Heart left ventricle (tissue), 16 donors: ENCODE measurements around the gene USP17L27. TPM values are rescaled to one million over a fixed set of nuclear protein-coding genes. Genes with fewer than 3 reads are reported as not detected.
A peak's percentile ranks its signal among the peaks of the same experiment; 100 is the strongest.
"Not testable (repeated sequence)": the region's sequence is repeated elsewhere in the genome, so short reads cannot be mapped to it uniquely, and the experiment has no call there.

Experiments used
- ATAC-seq, 4 donors: fragments of 200-7000 bp; cut with Tn5 transposase; one replicate each; pipeline ENCODE4 v1.9.1; 2020 to 2022; ENCODE audit warnings: moderate library complexity in 4 of 4, mild to moderate bottlenecking in 3 of 4, moderate number of reproducible peaks in 1 of 4
- DNase-seq, 5 donors: peaks; one replicate each; pipeline ENCODE4 v3.0.0-alpha.2; 2020
- H3K27ac ChIP-seq, 12 donors: fragments of 200-600 bp; sonication (generic) in 4 of 12; one replicate each; pipeline versions ENCODE4 v1.5.0 to v1.8.0; 2016 to 2022; ENCODE audit warnings: mild to moderate bottlenecking in 2 of 12
- H3K27me3 ChIP-seq, 9 donors: fragments of 200-600 bp; sonication (generic) in 2 of 9; one replicate each; pipeline versions ENCODE4 v1.5.1 to v1.8.0; 2016 to 2022; ENCODE audit warnings: mild to moderate bottlenecking in 3 of 9
- H3K36me3 ChIP-seq, 9 donors: fragments of 200-600 bp; sonication (generic) in 2 of 9; one replicate each; pipeline versions ENCODE4 v1.5.0 to v1.8.0; 2018 to 2022; ENCODE audit warnings: mild to moderate bottlenecking in 2 of 9
- H3K4me1 ChIP-seq, 12 donors: fragments of 200-600 bp; sonication (generic) in 4 of 12; one replicate each; pipeline versions ENCODE4 v1.5.0 to v1.8.0; 2016 to 2022; ENCODE audit warnings: mild to moderate bottlenecking in 3 of 12
- H3K4me3 ChIP-seq, 12 donors: fragments of 200-600 bp; sonication (generic) in 4 of 12; one replicate each; pipeline versions ENCODE4 v1.5.0 to v1.8.0; 2017 to 2022; ENCODE audit warnings: mild to moderate bottlenecking in 9 of 12, moderate library complexity in 4 of 12
- H3K9me3 ChIP-seq, 12 donors: fragments of 200-600 bp; sonication (generic) in 4 of 12; one replicate each; pipeline versions ENCODE4 v1.5.0 to v1.8.0; 2016 to 2022; ENCODE audit warnings: mild to moderate bottlenecking in 1 of 12
- CTCF ChIP-seq, 12 donors: fragments of 200-600 bp; sonication (generic) in 4 of 12; IDR thresholded peaks; one replicate each; pipeline versions ENCODE4 v1.5.0 to v1.8.0; 2018 to 2022; ENCODE audit warnings: antibody characterized with exemption in 12 of 12, mild to moderate bottlenecking in 5 of 12
- POLR2A ChIP-seq, 2 donors: fragments of 450-650 bp; IDR thresholded peaks; one replicate each; pipeline ENCODE4 v1.6.1; 2017; ENCODE audit warnings: antibody characterized with exemption in 2 of 2, mild to moderate bottlenecking in 2 of 2, moderate library complexity in 2 of 2
- WGBS, 4 donors: extraction: QIAGEN DNeasy Blood & Tissue Kit in 2 of 4; methylation state at CpG; one replicate each; pipeline versions ENCODE4 v1.1.5 to v1.1.7; 2013 to 2018; 5-methylcytosine and 5-hydroxymethylcytosine counted together
- intact Hi-C, 10 donors: fragments of 100-400 bp; cut with DNase I; formaldehyde crosslinking; loops; one replicate each; pipeline versions ENCODE4 v1.11.1 to v1.14.2; 2022
- polyA plus RNA-seq, 2 donors: library from polyadenylated mRNA; stranded (reverse); fragments of 200-250 nt; gene quantifications; one replicate each; pipeline ENCODE4 v1.2.3, GENCODE V29; 2013
- total RNA-seq, 9 donors: library from RNA; depleted of rRNA in 2 of 9; stranded (reverse); fragments of >200 nt in 2 of 9; fragmentation: NEBNext Ultra II Directional in 3 of 9; extraction: Animal tissue kit (Norgen Biotek cat#: 25700) in 3 of 9; gene quantifications; one replicate each; pipeline versions ENCODE4 v1.1.0 to v1.2.4, GENCODE V29; 2016 to 2023
- donor health status: ischemic (EF 13 %, LVEDD 7.1; RV severe dilation, severe dysfunction).
- donor health status: healthy with polysubstance abuse.
- donor health status: DM: no; HTN: yes; CAD: no.
- donor health status: DM: no; HTN: no; CAD: no.
- donor health status: ischemic (EF 25% LVEDD 6.9; RV normal size, moderate dysfunction).
- donor health status: ischemic (EF 25% LVEDD 5.7; RV mildly dilated, moderate dysfunction).
- donor health status: healthy.
- donor health status: DM: yes; HTN: yes; CAD: no.
- donor health status: ischemic (EF 35%, LVEDD 5.7; RV mildly dilated, moderate dysfunction).
- donor health status: nonischemic (EF 11% LVEDD 7.7; RV severe dilation, severe dysfunction).
- donor health status: DM: yes; HTN: yes; CAD: no.
- donor health status: PGD.
- donor health status: ischemic (EF 29% LVEDD 5.4; RV normal size, mild dysfunction).
- donor health status: nonischemic (EF 23%, LVEDD 6.1; RV moderate dilation, normal function).

The USP17L27 gene
- total and polyA plus RNA-seq, 11 donors = not detected

DNA sequence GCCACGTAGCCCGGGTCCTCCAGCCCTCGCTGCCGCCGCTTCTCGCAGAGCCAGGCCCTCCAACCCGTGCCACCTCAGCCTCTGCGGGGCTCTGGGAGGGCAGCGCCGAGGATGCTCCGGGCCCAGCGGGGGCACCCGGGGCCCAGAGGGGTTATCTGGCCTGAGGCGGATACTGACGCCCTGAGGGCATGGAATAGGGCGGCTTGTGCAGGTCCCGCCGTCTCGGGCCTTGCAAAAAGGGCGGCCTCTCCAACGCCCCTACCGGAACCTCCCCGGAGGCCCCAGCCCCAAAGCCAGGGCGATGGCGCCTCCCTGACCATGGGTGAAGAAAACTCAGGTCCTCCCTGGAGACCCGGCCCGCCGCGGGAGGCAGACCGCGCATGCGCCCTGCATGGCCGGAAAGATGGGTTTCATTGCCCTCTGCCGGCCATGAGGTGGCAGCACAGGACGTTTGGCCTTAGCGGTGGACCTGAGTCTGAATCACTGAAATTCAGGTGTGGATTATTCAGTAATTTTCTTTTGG lies 37.1 kb downstream of the USP17L27 start:
- peak; percentile 37 to 74 (median 58) for TF ChIP-seq CTCF (IDR thresholded peaks at IDR 0.05)
- H3K4me1 ChIP-seq, H3K9me3 ChIP-seq, H3K27ac ChIP-seq, H3K36me3 ChIP-seq, ATAC-seq, H3K27me3 ChIP-seq, intact Hi-C loops: not testable (repeated sequence)
- 21 to 31% (median 27%) methylated on average over 5 to 36 of the region's 36 CpGs for WGBS, 4 donors
- peak; percentile 12 to 60 (median 25) for DNase-seq
- peak overlapping the region; percentile 20 to 65 (median 48) for H3K4me3 ChIP-seq

- TF ChIP-seq CTCF (IDR thresholded peaks at IDR 0.05) = no peak
- TF ChIP-seq POLR2A (IDR thresholded peaks at IDR 0.05) = no peak
- Histone ChIP-seq H3K4me1 (no peaks in the 10 kb centered on the region), H3K9me3 (no peaks in the 10 kb centered on the region), H3K27ac (no peak overlapping the region), H3K4me3 (no peak overlapping the region), H3K27me3 (peaks cover 0 to 2% (median 0%) of the 10 kb centered on the region in 9 donors), H3K36me3 (no peaks in the 10 kb centered on the region)
- DNase-seq (no peak), ATAC-seq (no peak)
- intact Hi-C loops = no loop called here
- 76 to 85% (median 82%) methylated on average over 1 of the region's 1 CpG for WGBS, 4 donors
Measured at GRCh38 chr4:9384126-9384525, 40.2 kb downstream of the USP17L27 start.

DNA sequence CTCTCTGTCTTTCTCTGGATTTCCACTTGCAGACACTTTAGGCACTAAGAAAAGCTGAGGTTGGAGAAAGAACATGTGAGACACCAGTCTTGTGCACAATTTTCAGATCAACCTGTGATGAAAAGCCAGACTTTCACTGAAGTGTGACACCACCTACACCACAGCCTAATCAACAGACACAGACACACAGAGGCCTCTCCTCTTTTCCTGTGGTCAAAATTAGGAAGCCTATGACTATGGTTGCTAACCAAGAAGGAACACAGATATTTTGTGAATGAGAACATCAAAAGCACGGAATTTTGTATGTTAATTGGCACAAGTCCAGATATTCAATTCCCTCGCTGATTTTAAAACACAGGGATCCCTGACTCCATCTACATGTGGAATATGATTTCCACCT lies 45.1 kb downstream of the USP17L27 start:
- 56 to 61% (median 57%) methylated on average over 2 of the region's 2 CpGs for WGBS, 4 donors
- H3K27me3 ChIP-seq, intact Hi-C loops, H3K27ac ChIP-seq, H3K4me1 ChIP-seq, H3K4me3 ChIP-seq, DNase-seq, H3K36me3 ChIP-seq, ATAC-seq, H3K9me3 ChIP-seq: not testable (repeated sequence)

Other genes starting within 250 kb of the USP17L27 start
- not detected for gene FAM90A26, start 173.7 kb upstream of the USP17L27 start, total RNA-seq
- not detected for gene FAM90A26, start 173.7 kb upstream of the USP17L27 start, polyA plus RNA-seq
- not detected for gene USP17L10, start 133.5 kb upstream of the USP17L27 start, total RNA-seq
- gene USP17L10, start 133.5 kb upstream of the USP17L27 start, polyA plus RNA-seq = not detected
- gene USP17L11, start 128.7 kb upstream of the USP17L27 start, total RNA-seq = not detected
- gene USP17L11, start 128.7 kb upstream of the USP17L27 start, polyA plus RNA-seq = not detected
- gene USP17L12, start 124.0 kb upstream of the USP17L27 start, total RNA-seq = not detected
- not detected for gene USP17L12, start 124.0 kb upstream of the USP17L27 start, polyA plus RNA-seq
- gene USP17L13, start 119.3 kb upstream of the USP17L27 start, total RNA-seq = not detected
- gene USP17L13, start 119.3 kb upstream of the USP17L27 start, polyA plus RNA-seq = not detected
- not detected for gene USP17L15, start 109.8 kb upstream of the USP17L27 start, total RNA-seq
- gene USP17L15, start 109.8 kb upstream of the USP17L27 start, polyA plus RNA-seq = not detected
- not detected for gene USP17L17, start 100.3 kb upstream of the USP17L27 start, total RNA-seq
- not detected for gene USP17L17, start 100.3 kb upstream of the USP17L27 start, polyA plus RNA-seq
- gene USP17L18, start 95.5 kb upstream of the USP17L27 start, total RNA-seq = not detected
- gene USP17L18, start 95.5 kb upstream of the USP17L27 start, polyA plus RNA-seq = not detected
- not detected for gene USP17L19, start 90.8 kb upstream of the USP17L27 start, total RNA-seq
- not detected for gene USP17L19, start 90.8 kb upstream of the USP17L27 start, polyA plus RNA-seq
- not detected for gene USP17L20, start 86.0 kb upstream of the USP17L27 start, total RNA-seq
- gene USP17L20, start 86.0 kb upstream of the USP17L27 start, polyA plus RNA-seq = not detected
- gene USP17L21, start 81.3 kb upstream of the USP17L27 start, total RNA-seq = not detected
- not detected for gene USP17L21, start 81.3 kb upstream of the USP17L27 start, polyA plus RNA-seq
- gene USP17L22, start 76.5 kb upstream of the USP17L27 start, total RNA-seq = not detected
- gene USP17L22, start 76.5 kb upstream of the USP17L27 start, polyA plus RNA-seq = not detected
- gene USP17L24, start 19.0 kb upstream of the USP17L27 start, total RNA-seq = not detected
- gene USP17L24, start 19.0 kb upstream of the USP17L27 start, polyA plus RNA-seq = not detected
- gene USP17L25, start 14.2 kb upstream of the USP17L27 start, total RNA-seq = not detected
- not detected for gene USP17L25, start 14.2 kb upstream of the USP17L27 start, polyA plus RNA-seq
- not detected for gene USP17L26, start 9.5 kb upstream of the USP17L27 start, total RNA-seq
- gene USP17L26, start 9.5 kb upstream of the USP17L27 start, polyA plus RNA-seq = not detected
- gene USP17L5, start 4.7 kb upstream of the USP17L27 start, total RNA-seq = not detected
- gene USP17L5, start 4.7 kb upstream of the USP17L27 start, polyA plus RNA-seq = not detected
- not detected for gene USP17L28, start 4.7 kb downstream of the USP17L27 start, total RNA-seq
- gene USP17L28, start 4.7 kb downstream of the USP17L27 start, polyA plus RNA-seq = not detected
- not detected for gene USP17L29, start 9.5 kb downstream of the USP17L27 start, total RNA-seq
- not detected for gene USP17L29, start 9.5 kb downstream of the USP17L27 start, polyA plus RNA-seq
- not detected for gene USP17L30, start 19.0 kb downstream of the USP17L27 start, total RNA-seq
- not detected for gene USP17L30, start 19.0 kb downstream of the USP17L27 start, polyA plus RNA-seq
- gene DEFB131A, start 100.3 kb downstream of the USP17L27 start, total RNA-seq = not detected
- gene DEFB131A, start 100.3 kb downstream of the USP17L27 start, polyA plus RNA-seq = not detected